Stimulated activated naive CD4-positive, alpha-beta T cell (primary cell): ENCODE results near the gene DCLK2.

Experiments used
- DNase-seq, 6 experiments: peaks; one replicate each; lab custom pipeline; 2025; lab: John Stamatoyannopoulos, UW

The DCLK2 gene

DNA sequence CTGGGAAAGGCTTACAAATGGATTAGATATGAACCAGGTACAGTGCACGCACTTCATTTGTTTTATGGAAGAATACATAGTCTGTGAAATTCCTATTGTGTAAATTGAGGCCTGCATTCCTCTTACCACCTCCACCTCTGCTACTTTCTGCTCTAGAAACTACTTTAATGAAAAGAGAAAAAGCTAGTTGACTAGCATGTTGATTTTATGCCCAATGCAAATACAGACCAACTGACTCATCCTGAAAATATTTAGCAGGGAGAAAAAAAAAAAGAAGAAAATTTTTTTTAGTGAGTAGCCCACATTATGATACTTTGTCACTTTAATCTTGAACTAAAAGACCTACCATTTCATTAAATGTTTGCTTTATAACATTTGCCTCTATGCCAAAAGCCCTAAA is 41.2 kb downstream of the DCLK2 start:
- no peak for DNase-seq

DNA sequence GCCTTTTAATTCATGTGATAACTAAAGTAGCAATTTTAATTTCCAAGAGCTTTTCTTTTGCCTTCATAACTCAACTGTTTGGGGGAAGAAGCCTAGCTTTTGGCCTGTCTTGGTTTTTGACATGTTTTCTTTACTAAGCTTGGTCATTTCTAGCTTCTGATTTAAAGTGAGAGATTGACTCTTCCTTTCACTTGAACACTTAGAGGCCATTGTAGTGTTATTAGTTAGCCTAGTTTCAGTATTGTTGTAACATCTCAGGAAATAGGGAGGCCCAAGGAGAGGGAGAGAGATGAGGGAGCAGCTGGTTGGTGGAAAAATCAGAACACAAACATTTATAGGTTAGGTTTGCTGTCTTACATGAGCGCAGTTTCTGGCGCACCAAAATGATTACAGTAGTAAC is 44.8 kb downstream of the DCLK2 start:
- no peak for DNase-seq

DNA sequence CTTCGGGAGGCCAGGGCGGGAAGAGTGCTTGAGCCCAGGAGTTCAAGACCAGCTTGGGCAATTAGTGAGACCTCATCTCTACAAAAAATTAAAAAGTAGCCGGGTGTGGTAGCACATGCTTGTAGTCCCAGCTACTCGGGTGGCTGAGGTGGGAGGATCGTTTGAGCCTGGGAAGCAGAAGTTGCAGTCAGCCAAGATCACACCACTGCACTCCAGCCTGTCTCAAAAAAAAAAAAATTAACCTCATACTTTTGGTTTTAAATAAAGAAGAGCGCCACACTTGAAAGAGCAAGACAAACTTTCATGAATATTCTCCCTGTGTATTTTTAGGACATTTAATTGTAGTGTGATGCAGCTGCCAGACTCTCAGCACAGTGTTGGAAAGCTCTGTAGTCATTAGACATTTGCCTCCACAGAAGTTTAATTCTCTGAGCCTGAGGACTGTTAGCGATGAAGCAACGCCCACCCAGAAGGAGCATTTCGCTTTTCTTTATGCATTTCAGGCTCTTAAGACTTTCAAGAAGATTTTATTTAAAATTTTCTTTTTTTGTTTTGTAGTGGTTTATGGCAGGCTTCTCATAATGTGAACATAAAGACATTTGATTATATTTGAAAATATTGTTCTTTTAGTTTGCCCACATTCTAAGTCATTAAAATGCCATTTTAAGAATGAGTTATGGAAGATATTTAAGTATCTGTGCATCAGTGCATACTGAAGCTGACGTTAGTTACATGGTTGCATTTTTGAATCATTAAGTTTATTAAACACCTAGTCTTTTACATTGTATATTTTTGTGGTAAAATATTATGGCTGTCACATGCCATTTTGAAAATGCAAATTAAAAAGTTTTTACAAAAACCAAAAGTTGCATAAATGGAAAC is 45.8 kb downstream of the DCLK2 start:
- no peak for DNase-seq

DNA sequence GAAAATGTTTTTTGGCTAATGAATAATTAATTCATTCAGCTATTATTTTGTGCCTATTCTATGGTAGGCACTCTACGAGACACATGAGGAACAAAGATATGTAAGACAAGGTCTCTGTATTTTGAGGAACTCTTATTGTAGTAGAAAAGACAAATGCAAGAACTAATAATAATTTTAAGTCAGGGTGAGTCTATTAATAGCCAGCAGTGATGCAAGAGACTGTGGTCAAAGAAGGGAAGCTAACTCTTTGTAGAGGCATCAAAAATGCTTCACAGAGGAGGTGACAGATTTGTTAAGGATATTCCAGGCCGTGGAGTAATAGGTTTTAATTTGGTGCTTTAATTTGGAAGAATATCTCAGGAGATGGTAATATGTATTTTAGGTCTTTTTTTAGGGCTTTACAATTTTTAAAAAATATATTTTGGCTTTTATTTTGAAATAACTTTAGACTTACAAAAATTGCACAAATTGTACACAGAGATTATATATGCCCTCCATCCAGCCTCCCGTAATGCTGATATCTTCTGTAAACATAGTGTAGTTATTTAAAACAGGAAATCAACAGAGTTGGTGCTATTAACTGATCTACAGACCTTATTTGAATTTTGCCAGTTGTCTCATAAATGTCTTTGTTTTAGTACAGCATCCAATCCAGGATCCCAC is 48.1 kb downstream of the DCLK2 start:
- DNase-seq = no peak

DNA sequence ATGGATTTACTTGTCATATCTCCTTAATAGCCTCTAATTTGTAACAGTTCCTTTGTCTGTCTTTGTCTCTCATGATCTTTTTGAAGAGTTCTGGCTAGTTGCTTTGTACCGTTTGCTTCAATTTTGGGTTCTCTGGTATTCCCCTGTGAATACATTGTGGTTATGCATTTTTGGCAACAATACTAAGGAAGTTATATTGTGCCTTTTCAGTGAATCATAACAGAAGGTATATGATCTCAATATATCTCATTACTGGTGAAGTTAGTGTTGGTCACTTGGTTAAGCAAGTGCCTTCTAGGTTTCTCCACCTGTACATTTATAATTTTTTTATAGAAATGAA is 48.6 kb downstream of the DCLK2 start:
- no peak for DNase-seq

DNA sequence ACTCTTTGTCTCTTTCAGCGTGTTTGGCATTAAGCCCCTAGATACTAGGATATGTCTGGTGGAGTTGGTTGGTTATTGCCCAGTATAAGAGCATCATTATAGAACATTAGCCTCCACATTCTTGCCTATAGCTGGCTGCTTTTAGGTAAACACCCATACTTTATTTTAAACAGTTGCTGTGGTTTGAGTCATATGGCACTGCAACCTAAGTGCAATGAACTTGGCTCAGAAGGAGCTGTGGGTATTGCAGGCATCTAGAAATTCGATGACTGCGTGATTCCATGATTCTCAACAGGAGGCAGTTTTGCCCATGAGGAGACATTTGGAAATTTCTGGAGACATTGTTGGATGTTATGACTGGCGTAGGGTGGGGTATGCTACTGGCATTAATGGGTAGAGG is 49.5 kb downstream of the DCLK2 start:
- DNase-seq = no peak

GRCh38 chr4:150130933-150131332 is 52.7 kb downstream of the DCLK2 start:
- DNase-seq = no peak

GRCh38 chr4:150131581-150132228 is 53.5 kb downstream of the DCLK2 start:
- DNase-seq = no peak

- DNase-seq = no peak
These were observed 55.4 kb downstream of the DCLK2 start for GRCh38 chr4:150133605-150134004.

DNA sequence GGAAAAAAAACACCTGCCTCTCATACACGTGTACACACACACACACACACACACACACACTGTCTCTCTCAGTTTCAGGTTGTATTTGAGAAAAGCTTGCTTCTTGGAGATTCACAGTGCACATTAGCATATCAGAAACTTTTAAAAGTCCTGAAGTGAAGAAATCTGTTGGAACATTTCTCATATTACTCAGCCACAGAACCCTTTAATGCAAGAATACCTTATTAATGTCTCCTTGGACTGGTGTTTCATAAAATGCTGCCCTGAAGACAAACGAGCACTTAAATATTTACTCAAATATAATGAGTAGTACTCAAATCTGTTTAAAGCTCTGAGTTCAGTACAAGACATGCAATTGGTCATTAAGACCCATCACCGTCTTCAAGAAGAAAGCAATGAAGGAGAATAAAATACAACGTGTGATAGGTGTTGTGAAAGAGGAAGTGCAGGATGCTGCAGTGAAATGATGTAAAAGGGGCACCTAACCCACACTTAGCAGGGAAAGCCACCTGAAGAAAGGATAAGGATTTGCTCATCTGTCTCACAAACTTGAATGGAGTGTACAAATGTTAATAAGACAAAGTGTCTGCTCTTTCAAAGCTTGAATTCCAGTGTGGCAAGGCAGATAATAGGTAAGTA is 57.0 kb downstream of the DCLK2 start:
- no peak for DNase-seq

- no peak for DNase-seq
These were observed 57.8 kb downstream of the DCLK2 start for GRCh38 chr4:150136036-150136435.

DNA sequence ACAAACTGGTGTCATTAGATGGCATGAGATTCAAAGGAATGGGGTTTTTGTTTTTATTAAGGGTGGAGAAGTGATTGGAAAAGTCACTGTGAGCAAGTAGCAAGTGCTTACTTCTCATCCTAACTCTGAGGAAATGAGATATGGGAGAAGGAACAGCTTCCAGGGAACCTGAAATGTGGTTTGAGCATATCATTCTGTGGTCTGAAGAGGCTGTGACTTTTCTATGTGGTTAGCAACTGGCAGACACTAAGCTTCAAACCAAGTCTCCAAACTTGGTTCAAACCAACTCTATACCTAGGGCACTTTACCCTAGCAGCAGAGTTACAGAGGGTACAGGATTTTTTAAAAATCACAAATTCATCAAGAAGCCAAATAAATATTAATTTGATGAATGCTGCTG is 58.2 kb downstream of the DCLK2 start:
- DNase-seq = no peak

- DNase-seq = no peak
These were observed 61.1 kb downstream of the DCLK2 start for GRCh38 chr4:150139297-150139865.

DNA sequence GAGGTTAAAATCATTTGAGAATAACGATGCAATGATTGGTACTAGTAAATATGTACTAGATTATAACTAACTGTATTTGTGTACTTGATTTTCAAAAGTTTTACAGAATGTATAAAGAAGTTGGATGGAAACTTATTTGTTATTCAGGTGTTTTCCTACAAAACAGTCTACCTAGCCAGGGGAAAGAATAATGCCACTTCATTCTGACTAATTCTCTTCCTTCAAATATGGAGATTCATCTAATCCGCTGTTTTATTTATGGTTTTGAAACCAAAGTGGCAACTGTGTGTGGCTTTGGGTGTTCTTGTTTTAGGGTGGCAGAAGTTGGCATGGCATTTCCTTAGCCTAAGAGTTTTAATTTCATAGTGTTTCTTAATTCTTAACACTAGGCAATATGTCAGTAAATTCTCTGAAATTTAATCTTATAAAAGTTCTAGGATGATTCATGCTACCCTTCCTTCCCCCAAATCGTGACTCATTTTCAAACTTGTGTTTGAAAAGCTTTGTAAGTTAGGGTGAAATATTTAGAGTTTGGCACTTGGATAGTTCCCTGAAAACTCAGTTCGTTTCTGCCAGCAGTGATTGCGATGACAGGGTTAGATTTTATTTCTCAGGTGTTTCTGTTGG is 62.6 kb downstream of the DCLK2 start:
- DNase-seq = no peak

DNA sequence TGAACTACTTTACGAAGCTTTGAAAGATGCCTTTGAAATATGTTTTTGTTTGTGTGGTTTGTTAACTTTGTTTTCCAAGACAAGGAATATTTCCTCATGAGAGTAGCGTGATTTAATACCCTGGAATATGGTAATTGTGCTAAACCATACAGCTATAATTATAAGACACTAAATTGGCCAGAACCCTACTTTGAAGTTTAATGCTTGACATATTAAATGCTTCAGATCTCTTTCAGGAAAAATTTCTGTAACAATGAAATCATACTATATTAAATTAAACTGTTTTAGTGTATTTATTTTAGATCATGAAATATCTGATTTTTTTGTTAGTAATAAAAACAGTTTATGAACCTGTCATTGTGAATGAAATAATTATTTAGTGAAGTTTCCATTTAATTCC is 63.5 kb downstream of the DCLK2 start:
- no peak for DNase-seq

- no peak for DNase-seq
These were observed 64.6 kb downstream of the DCLK2 start for GRCh38 chr4:150142831-150143230.

- no peak for DNase-seq
These were observed 67.1 kb downstream of the DCLK2 start for GRCh38 chr4:150145090-150145945.

DNA sequence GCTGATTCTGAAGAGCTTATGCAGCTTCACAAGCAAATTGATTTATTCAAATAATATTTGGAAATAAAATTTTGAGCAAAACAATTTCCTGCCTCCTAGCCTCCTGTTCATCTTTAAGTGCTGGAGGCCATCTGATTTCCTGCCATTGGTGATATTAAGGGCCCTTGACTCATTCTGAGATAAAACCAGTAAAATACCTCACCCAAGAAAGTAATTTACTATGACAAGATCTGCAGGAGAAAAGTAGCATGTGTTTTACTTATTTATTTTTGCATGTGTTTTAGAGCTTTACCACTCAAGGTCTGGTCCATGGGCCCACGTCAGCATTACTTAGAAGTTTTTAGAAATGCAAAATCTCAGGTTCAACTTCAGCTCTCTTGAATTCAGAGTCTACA is 67.7 kb downstream of the DCLK2 start:
- no peak for DNase-seq

- DNase-seq = no peak
These were observed 71.1 kb downstream of the DCLK2 start for GRCh38 chr4:150149381-150149780.

DNA sequence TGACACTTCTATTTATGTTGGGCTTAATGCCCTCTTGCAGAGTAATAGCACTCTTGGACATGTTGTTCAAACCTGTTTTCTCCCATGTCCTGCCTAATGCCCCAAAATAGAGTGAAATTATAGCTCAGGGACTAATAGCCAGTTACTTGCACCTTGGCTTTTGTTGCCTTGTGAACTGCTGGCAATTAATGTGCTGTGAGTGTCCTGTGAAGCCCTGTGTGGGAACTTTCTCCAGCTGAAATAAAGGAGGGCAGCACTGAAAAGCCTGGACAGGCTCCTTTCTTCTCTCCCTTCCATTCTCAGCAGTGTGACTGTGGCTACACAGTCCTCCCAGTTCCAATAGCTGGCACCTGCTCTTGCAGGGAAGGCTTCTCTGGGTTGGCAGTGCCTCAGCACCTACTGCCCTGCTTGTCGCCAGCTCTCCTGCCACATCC is 72.4 kb downstream of the DCLK2 start:
- no peak for DNase-seq

DNA sequence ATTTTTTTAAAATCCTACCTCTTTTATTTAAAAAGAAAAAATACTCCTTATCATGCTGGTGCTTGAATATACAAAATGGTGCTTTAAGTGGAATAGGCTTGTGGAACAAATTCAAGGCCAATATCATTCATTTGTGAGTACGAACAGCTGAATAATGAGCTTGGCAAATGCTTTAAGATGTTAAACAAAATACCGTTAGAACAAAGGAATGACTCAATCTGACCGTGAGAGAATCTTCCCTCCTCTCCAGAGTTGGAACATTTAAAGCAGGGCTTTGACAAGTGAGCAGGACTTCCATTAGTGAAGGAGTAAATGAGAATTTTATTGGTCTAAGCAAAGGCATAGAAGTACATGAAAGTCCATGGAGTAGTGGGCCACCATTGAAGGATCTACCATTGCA is 74.5 kb downstream of the DCLK2 start:
- DNase-seq = no peak
